Tibial nerve (tissue), 4 donors: Measurements from ENCODE around the gene TMEM132C. TPM values are rescaled to one million over a fixed set of nuclear protein-coding genes. Genes with fewer than 3 reads are reported as not detected.

Experiments used
- DNase-seq, 2 donors: peaks; one replicate each; pipeline ENCODE4 v3.0.0-alpha.2; 2019; ENCODE audit warnings: low spot score in 2 of 2
- H3K27ac ChIP-seq, 4 donors: fragments of 200-600 bp; sonication (generic) in 3 of 4; one replicate each; pipeline ENCODE4 v1.5.1; 2017 to 2019; ENCODE audit warnings: mild to moderate bottlenecking in 1 of 4
- H3K27me3 ChIP-seq, 2 donors: fragments of 200-600 bp; sonication (generic) in 1 of 2; one replicate each; pipeline versions ENCODE4 v1.5.1 to v1.6.0; 2017 to 2019
- H3K36me3 ChIP-seq, 3 donors: fragments of 200-600 bp; sonication (generic); one replicate each; pipeline ENCODE4 v1.5.1; 2018 to 2019
- H3K4me1 ChIP-seq, 4 donors: fragments of 200-600 bp; sonication (generic) in 3 of 4; one replicate each; pipeline ENCODE4 v1.5.1; 2017 to 2019
- H3K4me3 ChIP-seq, 4 donors: fragments of 200-600 bp; sonication (generic) in 3 of 4; one replicate each; pipeline ENCODE4 v1.5.1; 2017 to 2019; ENCODE audit warnings: mild to moderate bottlenecking in 1 of 4, moderate library complexity in 1 of 4
- H3K9me3 ChIP-seq, 4 donors: fragments of 200-600 bp; sonication (generic) in 3 of 4; one replicate each; pipeline ENCODE4 v1.5.1; 2017 to 2019
- EP300 ChIP-seq, 2 donors: sonication (generic); formaldehyde crosslinking; IDR thresholded peaks; one replicate each; pipeline ENCODE4 v1.6.1; 2017; ENCODE audit warnings: antibody characterized with exemption in 2 of 2, mild to moderate bottlenecking in 1 of 2
- POLR2A ChIP-seq, 2 donors: fragments of 450-650 bp; IDR thresholded peaks; one replicate each; pipeline ENCODE4 v1.6.1; 2017; ENCODE audit warnings: antibody characterized with exemption in 2 of 2, mild to moderate bottlenecking in 2 of 2, moderate library complexity in 2 of 2
- WGBS, 2 donors: methylation state at CpG; one replicate each; pipeline ENCODE4 v1.1.5; 2018; 5-methylcytosine and 5-hydroxymethylcytosine counted together
- total RNA-seq, 4 donors: library from RNA; depleted of rRNA; stranded (reverse); fragments of >200 nt; gene quantifications; one replicate each; pipeline ENCODE4 v1.1.0, GENCODE V29; 2016
- TF ChIP-seq, protein P1 (sequence below), 5 experiments: fragments of 200-600 bp in 3 of 5; fragments of 450-650 bp in 2 of 5; sonication (generic) in 3 of 5; IDR thresholded peaks; one replicate each; pipeline ENCODE4 v1.5.1; 2016 to 2019; ENCODE audit warnings: antibody characterized with exemption in 5 of 5, mild to moderate bottlenecking in 3 of 5, moderate library complexity in 2 of 5

TMEM132C gene
- total RNA-seq, 4 donors from 2014 or later = 8.2 to 17.4 (median 12.4) TPM

DNA sequence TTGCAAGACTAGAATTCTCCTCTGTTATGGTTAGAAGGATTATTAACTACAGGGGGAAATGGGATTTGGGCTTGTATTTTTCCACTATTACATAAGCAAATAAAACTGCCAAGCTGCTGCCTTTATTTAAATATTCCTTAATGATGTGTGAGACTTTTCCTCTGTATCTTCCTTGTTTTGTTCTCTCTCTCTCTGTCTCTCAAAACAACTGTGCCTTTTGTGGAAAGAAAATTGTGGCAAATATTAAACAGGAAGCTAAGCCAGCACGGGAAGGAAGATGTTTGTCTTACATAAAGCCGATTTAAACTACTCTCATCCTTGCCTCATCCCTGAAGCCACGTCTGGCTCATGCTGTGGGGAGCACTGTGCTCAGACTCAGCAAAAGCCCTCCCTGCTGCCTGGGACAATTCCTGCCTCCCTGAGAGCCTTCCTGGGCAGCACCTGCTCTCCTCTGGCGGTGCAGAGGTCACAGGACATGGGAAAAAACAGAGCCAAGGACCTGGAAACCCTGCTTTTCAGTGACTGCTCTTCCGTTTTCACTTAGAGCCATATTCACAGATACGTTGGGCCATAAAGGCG, 319.6 kb downstream of the TMEM132C start:
- no peak overlapping the region for H3K4me3 ChIP-seq
- DNase-seq = no peak
- H3K27me3 ChIP-seq = no peaks in the 10 kb centered on the region
- no peaks in the 10 kb centered on the region for H3K4me1 ChIP-seq
- TF ChIP-seq POLR2A (IDR thresholded peaks at IDR 0.05) = no peak
- TF ChIP-seq, protein P1, sequence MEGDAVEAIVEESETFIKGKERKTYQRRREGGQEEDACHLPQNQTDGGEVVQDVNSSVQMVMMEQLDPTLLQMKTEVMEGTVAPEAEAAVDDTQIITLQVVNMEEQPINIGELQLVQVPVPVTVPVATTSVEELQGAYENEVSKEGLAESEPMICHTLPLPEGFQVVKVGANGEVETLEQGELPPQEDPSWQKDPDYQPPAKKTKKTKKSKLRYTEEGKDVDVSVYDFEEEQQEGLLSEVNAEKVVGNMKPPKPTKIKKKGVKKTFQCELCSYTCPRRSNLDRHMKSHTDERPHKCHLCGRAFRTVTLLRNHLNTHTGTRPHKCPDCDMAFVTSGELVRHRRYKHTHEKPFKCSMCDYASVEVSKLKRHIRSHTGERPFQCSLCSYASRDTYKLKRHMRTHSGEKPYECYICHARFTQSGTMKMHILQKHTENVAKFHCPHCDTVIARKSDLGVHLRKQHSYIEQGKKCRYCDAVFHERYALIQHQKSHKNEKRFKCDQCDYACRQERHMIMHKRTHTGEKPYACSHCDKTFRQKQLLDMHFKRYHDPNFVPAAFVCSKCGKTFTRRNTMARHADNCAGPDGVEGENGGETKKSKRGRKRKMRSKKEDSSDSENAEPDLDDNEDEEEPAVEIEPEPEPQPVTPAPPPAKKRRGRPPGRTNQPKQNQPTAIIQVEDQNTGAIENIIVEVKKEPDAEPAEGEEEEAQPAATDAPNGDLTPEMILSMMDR (IDR thresholded peaks at IDR 0.05) = no peak
- TF ChIP-seq EP300 (IDR thresholded peaks at IDR 0.05) = no peak
- no peak overlapping the region for H3K27ac ChIP-seq
- peaks cover 0 to 9% (median 0%) of the 10 kb centered on the region in 4 donors for H3K9me3 ChIP-seq
- 33 to 35% methylated on average over 7 of the region's 7 CpGs for WGBS, 2 donors
- no peaks in the 10 kb centered on the region for H3K36me3 ChIP-seq

DNA sequence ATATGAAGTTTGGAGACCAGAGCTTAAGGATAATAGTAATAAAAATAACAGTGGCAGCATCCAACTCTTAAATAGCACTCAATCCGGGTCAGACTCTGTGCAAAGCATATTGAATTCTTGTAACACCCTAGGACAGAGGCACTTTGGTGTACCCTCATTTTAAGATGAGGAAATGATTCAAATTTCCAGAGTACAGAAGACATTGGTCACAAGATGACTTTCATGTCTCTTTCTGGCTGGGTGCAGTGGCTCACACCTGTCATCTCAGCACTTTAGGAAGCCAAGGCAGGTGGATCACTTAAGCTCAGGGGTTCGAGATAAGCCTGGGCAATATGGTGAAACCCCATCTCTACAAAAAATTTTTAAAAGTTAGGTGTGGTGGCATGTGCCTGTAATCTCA, 320.9 kb downstream of the TMEM132C start:
- Histone ChIP-seq H3K27ac (no peak overlapping the region), H3K4me1 (no peaks in the 10 kb centered on the region), H3K9me3 (no peaks in the 10 kb centered on the region), H3K36me3 (no peaks in the 10 kb centered on the region), H3K27me3 (no peaks in the 10 kb centered on the region), H3K4me3 (no peak overlapping the region)
- WGBS, 2 donors = 49 to 69% methylated on average over 2 of the region's 2 CpGs
- TF ChIP-seq EP300 (IDR thresholded peaks at IDR 0.05) = no peak
- no peak for TF ChIP-seq POLR2A (IDR thresholded peaks at IDR 0.05)
- TF ChIP-seq, protein P1 (IDR thresholded peaks at IDR 0.05) = no peak
- DNase-seq = no peak

DNA sequence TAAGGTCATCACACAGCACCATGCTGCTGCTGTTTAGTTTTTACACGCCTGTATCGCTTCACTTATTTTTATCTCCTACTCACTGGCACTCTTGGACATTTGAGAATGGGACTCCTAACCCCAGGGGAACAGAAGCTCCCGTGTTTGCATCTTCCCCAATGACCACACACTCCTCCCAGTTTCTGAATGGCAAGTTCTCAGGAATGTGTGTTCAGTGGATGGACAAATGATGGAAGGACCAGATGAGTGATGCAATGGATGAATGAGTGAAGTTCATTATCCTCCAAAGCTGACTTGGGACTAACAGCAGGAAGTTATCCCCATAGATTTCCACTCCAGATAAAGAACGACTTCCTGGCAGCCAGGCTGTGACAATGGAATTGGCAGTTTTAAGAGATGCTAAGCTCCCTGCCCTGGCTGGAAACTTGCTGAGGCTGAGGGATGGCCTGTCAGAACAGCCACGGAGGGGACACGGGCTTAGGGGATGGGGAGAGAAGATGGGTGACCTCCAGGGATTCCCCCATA, 325.3 kb downstream of the TMEM132C start:
- Histone ChIP-seq H3K27ac (no peak overlapping the region), H3K27me3 (no peaks in the 10 kb centered on the region), H3K4me3 (no peak overlapping the region), H3K36me3 (no peaks in the 10 kb centered on the region), H3K9me3 (no peaks in the 10 kb centered on the region), H3K4me1 (no peaks in the 10 kb centered on the region)
- no peak for TF ChIP-seq EP300 (IDR thresholded peaks at IDR 0.05)
- TF ChIP-seq, protein P1 (IDR thresholded peaks at IDR 0.05) = no peak
- no peak for TF ChIP-seq POLR2A (IDR thresholded peaks at IDR 0.05)
- DNase-seq = no peak
- 53 to 69% methylated on average over 5 to 6 of the region's 6 CpGs for WGBS, 2 donors

DNA sequence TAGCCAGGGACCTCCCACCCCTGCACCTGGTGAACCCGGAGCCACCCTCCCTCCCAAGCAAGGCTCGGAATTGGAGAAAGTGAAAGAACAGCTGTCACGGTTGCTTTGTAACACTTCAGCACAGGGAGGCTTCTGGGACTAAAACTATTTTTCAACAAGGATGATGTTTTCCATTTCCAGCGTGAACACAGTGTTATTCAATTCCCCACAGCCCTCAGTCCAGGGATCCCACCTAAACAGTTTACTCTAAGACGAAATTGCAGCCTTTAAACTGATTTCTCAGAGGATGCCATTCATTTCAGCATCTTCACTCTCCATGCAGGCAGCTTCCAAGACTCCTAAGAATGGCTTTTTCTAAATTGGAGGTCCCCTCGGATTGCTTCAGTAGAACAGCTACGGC, 327.6 kb downstream of the TMEM132C start:
- H3K4me1 ChIP-seq = no peaks in the 10 kb centered on the region
- no peak for DNase-seq
- H3K4me3 ChIP-seq = no peak overlapping the region
- no peak overlapping the region for H3K27ac ChIP-seq
- H3K9me3 ChIP-seq = no peaks in the 10 kb centered on the region
- TF ChIP-seq EP300 (IDR thresholded peaks at IDR 0.05) = no peak
- TF ChIP-seq, protein P1 (IDR thresholded peaks at IDR 0.05) = no peak
- no peak for TF ChIP-seq POLR2A (IDR thresholded peaks at IDR 0.05)
- H3K27me3 ChIP-seq = no peaks in the 10 kb centered on the region
- 45 to 50% methylated on average over 7 of the region's 7 CpGs for WGBS, 2 donors
- no peaks in the 10 kb centered on the region for H3K36me3 ChIP-seq

DNA sequence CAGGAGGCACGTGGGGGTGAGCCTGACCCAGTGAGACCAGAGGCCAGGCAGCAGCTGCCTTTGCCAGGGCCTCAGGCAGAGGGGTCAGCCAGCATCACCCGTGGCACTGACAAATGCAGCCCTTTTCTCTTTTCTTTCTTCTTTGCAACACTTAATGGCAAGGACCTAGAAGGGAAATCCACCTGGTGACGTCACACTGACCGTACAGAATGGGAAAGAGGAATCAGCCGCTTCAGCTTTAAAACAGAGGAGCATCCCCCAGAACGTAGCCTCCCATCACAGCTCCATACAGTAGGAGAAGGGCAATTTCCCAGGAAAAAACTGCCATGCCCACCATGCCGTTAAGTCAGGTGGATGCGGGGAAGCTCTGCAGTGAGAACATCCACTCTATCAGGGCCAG, 328.6 kb downstream of the TMEM132C start:
- H3K27ac ChIP-seq = no peak overlapping the region
- 67 to 76% methylated on average over 8 of the region's 8 CpGs for whole genome bisulfite sequencing, 2 donors
- DNase-seq = no peak

More for the DNA sequence above, 328.6 kb downstream of the TMEM132C start:
- Histone ChIP-seq H3K36me3 (no peaks in the 10 kb centered on the region), H3K4me1 (no peaks in the 10 kb centered on the region), H3K9me3 (no peaks in the 10 kb centered on the region), H3K27me3 (no peaks in the 10 kb centered on the region), H3K4me3 (no peak overlapping the region)
- TF ChIP-seq POLR2A (IDR thresholded peaks at IDR 0.05) (no peak), EP300 (IDR thresholded peaks at IDR 0.05) (no peak)
- TF ChIP-seq, protein P1 (IDR thresholded peaks at IDR 0.05) = no peak
